ENCODE data around the gene TOMM40.

The TOMM40 gene

GRCh38 chr19:44848036-44848811 lies 42.8 kb upstream of the TOMM40 start:
- DNase-seq (ENCODE audit: low spot score) = no peak
- no peak for TF ChIP-seq CTCF (IDR thresholded peaks at IDR 0.05; ENCODE audit: extremely low read depth, insufficient read depth, missing control alignments)
- in situ Hi-C loops (cut with MboI; ENCODE audit: low pct_unique_long_range_greater_than_20kb, low sequenced_read_pairs, unreplicated experiment) = no loop called here

- in situ Hi-C loops (cut with MboI; ENCODE audit: low pct_unique_long_range_greater_than_20kb, low sequenced_read_pairs, unreplicated experiment) = no loop called here
- no peak for DNase-seq (ENCODE audit: low spot score)
- TF ChIP-seq CTCF (IDR thresholded peaks at IDR 0.05; ENCODE audit: extremely low read depth, insufficient read depth, missing control alignments) = no peak
Measured at GRCh38 chr19:44848812-44849447, 42.1 kb upstream of the TOMM40 start.

- DNase-seq (ENCODE audit: low spot score) = no peak
Measured at GRCh38 chr19:44850641-44851109, 40.4 kb upstream of the TOMM40 start.

GRCh38 chr19:44851427-44851826 lies 39.6 kb upstream of the TOMM40 start:
- TF ChIP-seq CTCF (IDR thresholded peaks at IDR 0.05; ENCODE audit: extremely low read depth, insufficient read depth, missing control alignments) = no peak
- no peak for DNase-seq (ENCODE audit: low spot score)
- in situ Hi-C loops (cut with MboI; ENCODE audit: low pct_unique_long_range_greater_than_20kb, low sequenced_read_pairs, unreplicated experiment) = no loop called here

More at GRCh38 chr19:44850641-44851109, 40.4 kb upstream of the TOMM40 start:
- in situ Hi-C loops (cut with MboI; ENCODE audit: low pct_unique_long_range_greater_than_20kb, low sequenced_read_pairs, unreplicated experiment) = no loop called here
- no peak for TF ChIP-seq CTCF (IDR thresholded peaks at IDR 0.05; ENCODE audit: extremely low read depth, insufficient read depth, missing control alignments)

GRCh38 chr19:44855606-44856005 lies 35.4 kb upstream of the TOMM40 start:
- in situ Hi-C loops (cut with MboI; ENCODE audit: low pct_unique_long_range_greater_than_20kb, low sequenced_read_pairs, unreplicated experiment) = no loop called here
- TF ChIP-seq CTCF (IDR thresholded peaks at IDR 0.05; ENCODE audit: extremely low read depth, insufficient read depth, missing control alignments) = no peak
- DNase-seq (ENCODE audit: low spot score) = no peak

GRCh38 chr19:44856421-44857083 lies 34.5 kb upstream of the TOMM40 start:
- in situ Hi-C loops (cut with MboI; ENCODE audit: low pct_unique_long_range_greater_than_20kb, low sequenced_read_pairs, unreplicated experiment) = no loop called here
- DNase-seq (ENCODE audit: low spot score) = no peak
- no peak for TF ChIP-seq CTCF (IDR thresholded peaks at IDR 0.05; ENCODE audit: extremely low read depth, insufficient read depth, missing control alignments)

Data from GM13977 (cell line).